Ishikawa (cell line): Measurements from ENCODE around the gene ACY1.

ENCODE experiments used
- CEBPB ChIP-seq: IDR thresholded peaks from 2 replicates; pipeline ENCODE4 v1.6.1; 2012
- CREB1 ChIP-seq: IDR thresholded peaks from 2 replicates; pipeline ENCODE4 v1.6.1; 2012; ENCODE audit warnings: low read depth
- EP300 ChIP-seq: IDR thresholded peaks from 2 replicates; pipeline ENCODE4 v1.6.1; 2012; ENCODE audit warnings: borderline replicate concordance
- FOXM1 ChIP-seq: IDR thresholded peaks from 2 replicates; pipeline ENCODE4 v1.6.1; 2012; ENCODE audit warnings: low read depth, borderline replicate concordance
- NFIC ChIP-seq: IDR thresholded peaks from 2 replicates; pipeline ENCODE4 v1.6.1; 2012
- RAD21 ChIP-seq: IDR thresholded peaks from 2 replicates; pipeline ENCODE4 v1.6.1; 2012; ENCODE audit warnings: low read depth
- TAF1 ChIP-seq: IDR thresholded peaks from 2 replicates; pipeline ENCODE4 v1.6.1; 2012; ENCODE audit warnings: low read depth, mild to moderate bottlenecking
- TCF12 ChIP-seq: IDR thresholded peaks from 2 replicates; pipeline ENCODE4 v1.6.1; 2012; ENCODE audit warnings: low read depth
- TEAD4 ChIP-seq: IDR thresholded peaks from 2 replicates; pipeline ENCODE4 v1.6.1; 2012
- YY1 ChIP-seq: IDR thresholded peaks from 2 replicates; pipeline ENCODE4 v1.6.1; 2012; ENCODE audit warnings: low read depth
- ZBTB7A ChIP-seq: IDR thresholded peaks from 2 replicates; pipeline ENCODE4 v1.6.1; 2012; ENCODE audit warnings: low read depth
- TF ChIP-seq, protein P1 (sequence below): IDR thresholded peaks from 2 replicates; pipeline ENCODE4 v1.6.1; 2012
- TF ChIP-seq, protein P2 (sequence below): IDR thresholded peaks from 2 replicates; pipeline ENCODE4 v1.6.1; 2012
- TF ChIP-seq, protein P3 (sequence below): IDR thresholded peaks from 2 replicates; pipeline ENCODE4 v1.6.1; 2012; ENCODE audit warnings: low read depth, mild to moderate bottlenecking

- TF ChIP-seq CEBPB (no peak), RAD21 (no peak), TAF1 (no peak), CREB1 (no peak), NFIC (no peak), EP300 (no peak), TCF12 (no peak), TEAD4 (no peak), YY1 (no peak), ZBTB7A (no peak), FOXM1 (no peak)
- TF ChIP-seq, protein P1, sequence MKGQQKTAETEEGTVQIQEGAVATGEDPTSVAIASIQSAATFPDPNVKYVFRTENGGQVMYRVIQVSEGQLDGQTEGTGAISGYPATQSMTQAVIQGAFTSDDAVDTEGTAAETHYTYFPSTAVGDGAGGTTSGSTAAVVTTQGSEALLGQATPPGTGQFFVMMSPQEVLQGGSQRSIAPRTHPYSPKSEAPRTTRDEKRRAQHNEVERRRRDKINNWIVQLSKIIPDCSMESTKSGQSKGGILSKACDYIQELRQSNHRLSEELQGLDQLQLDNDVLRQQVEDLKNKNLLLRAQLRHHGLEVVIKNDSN = no peak
- TF ChIP-seq, protein P2, sequence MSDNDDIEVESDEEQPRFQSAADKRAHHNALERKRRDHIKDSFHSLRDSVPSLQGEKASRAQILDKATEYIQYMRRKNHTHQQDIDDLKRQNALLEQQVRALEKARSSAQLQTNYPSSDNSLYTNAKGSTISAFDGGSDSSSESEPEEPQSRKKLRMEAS = no peak
- TF ChIP-seq, protein P3, sequence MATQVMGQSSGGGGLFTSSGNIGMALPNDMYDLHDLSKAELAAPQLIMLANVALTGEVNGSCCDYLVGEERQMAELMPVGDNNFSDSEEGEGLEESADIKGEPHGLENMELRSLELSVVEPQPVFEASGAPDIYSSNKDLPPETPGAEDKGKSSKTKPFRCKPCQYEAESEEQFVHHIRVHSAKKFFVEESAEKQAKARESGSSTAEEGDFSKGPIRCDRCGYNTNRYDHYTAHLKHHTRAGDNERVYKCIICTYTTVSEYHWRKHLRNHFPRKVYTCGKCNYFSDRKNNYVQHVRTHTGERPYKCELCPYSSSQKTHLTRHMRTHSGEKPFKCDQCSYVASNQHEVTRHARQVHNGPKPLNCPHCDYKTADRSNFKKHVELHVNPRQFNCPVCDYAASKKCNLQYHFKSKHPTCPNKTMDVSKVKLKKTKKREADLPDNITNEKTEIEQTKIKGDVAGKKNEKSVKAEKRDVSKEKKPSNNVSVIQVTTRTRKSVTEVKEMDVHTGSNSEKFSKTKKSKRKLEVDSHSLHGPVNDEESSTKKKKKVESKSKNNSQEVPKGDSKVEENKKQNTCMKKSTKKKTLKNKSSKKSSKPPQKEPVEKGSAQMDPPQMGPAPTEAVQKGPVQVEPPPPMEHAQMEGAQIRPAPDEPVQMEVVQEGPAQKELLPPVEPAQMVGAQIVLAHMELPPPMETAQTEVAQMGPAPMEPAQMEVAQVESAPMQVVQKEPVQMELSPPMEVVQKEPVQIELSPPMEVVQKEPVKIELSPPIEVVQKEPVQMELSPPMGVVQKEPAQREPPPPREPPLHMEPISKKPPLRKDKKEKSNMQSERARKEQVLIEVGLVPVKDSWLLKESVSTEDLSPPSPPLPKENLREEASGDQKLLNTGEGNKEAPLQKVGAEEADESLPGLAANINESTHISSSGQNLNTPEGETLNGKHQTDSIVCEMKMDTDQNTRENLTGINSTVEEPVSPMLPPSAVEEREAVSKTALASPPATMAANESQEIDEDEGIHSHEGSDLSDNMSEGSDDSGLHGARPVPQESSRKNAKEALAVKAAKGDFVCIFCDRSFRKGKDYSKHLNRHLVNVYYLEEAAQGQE = no peak
Measured at GRCh38 chr3:51945031-51945840, 38.1 kb upstream of the ACY1 start.
